ENCODE results near the gene CTNND2. TPM values are rescaled to one million over a fixed set of nuclear protein-coding genes. Genes with fewer than 3 reads are reported as not detected.

CTNND2 gene
- total RNA-seq, 2 donors from 2014 or later: not detected

DNA sequence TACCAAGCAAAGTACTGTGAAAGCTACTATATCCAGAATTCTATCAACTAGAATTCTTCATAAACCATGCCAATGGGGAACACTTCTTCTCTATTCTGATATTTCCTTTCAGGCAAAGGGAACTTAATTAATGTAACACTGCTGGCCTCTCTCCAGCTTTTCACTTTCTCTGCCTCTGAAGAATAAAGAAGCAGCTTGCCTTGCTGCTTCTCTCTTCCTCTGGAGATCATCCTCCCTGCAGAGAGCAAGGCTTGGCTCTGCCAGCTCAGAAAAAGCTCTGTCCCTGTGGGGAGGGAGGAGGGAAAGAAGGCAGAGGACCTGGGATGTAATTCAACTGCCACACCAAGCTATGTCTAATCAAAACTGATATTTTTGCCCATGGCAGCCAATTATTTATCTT lies 6.5 kb downstream of the CTNND2 start:
- Histone ChIP-seq H3K9me3 (no peaks in the 10 kb centered on the region), H3K36me3 (no peaks in the 10 kb centered on the region), H3K27ac (no peak overlapping the region), H3K4me1 (ENCODE audit: control insufficient read depth in 1 of 2, low read depth in 2 of 2) (no peaks in the 10 kb centered on the region), H3K4me3 (no peak overlapping the region), H3K27me3 (replicated peaks; ENCODE audit: insufficient read depth) (no peaks in the 10 kb centered on the region)
- TF ChIP-seq, protein P1, sequence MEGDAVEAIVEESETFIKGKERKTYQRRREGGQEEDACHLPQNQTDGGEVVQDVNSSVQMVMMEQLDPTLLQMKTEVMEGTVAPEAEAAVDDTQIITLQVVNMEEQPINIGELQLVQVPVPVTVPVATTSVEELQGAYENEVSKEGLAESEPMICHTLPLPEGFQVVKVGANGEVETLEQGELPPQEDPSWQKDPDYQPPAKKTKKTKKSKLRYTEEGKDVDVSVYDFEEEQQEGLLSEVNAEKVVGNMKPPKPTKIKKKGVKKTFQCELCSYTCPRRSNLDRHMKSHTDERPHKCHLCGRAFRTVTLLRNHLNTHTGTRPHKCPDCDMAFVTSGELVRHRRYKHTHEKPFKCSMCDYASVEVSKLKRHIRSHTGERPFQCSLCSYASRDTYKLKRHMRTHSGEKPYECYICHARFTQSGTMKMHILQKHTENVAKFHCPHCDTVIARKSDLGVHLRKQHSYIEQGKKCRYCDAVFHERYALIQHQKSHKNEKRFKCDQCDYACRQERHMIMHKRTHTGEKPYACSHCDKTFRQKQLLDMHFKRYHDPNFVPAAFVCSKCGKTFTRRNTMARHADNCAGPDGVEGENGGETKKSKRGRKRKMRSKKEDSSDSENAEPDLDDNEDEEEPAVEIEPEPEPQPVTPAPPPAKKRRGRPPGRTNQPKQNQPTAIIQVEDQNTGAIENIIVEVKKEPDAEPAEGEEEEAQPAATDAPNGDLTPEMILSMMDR (IDR thresholded peaks at IDR 0.05): no peak
- ATAC-seq (ENCODE audit: insufficient number of reproducible peaks, low FRiP score, low read depth): no peak
- no peak for DNase-seq (ENCODE audit: low spot score)

DNA sequence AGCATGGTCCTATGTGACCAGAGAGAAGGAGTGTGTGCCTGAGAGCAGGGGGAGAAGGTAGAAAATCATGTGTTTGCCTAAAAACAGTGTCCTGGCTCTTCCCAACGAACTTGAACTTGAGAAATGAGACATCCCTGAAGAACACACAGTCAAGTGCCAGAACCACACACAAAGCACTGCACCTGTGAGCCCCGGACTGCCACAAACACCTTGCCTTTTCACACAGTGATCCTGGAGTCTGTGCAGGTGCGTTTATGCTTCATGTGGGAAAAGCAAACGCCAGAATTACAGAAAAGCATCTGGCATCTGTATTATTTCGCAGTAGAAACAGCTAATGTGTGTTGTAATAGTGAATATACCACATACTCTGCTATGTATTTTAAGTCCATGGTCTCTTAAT lies 9.3 kb downstream of the CTNND2 start:
- DNase-seq (ENCODE audit: low spot score) (no peak), ATAC-seq (ENCODE audit: insufficient number of reproducible peaks, low FRiP score, low read depth) (no peak)
- Histone ChIP-seq H3K36me3 (no peaks in the 10 kb centered on the region), H3K27me3 (replicated peaks; ENCODE audit: insufficient read depth) (no peaks in the 10 kb centered on the region), H3K4me1 (ENCODE audit: control insufficient read depth in 1 of 2, low read depth in 2 of 2) (no peaks in the 10 kb centered on the region), H3K27ac (no peak overlapping the region), H3K9me3 (no peaks in the 10 kb centered on the region), H3K4me3 (no peak overlapping the region)
- TF ChIP-seq, protein P1 (IDR thresholded peaks at IDR 0.05): no peak

DNA sequence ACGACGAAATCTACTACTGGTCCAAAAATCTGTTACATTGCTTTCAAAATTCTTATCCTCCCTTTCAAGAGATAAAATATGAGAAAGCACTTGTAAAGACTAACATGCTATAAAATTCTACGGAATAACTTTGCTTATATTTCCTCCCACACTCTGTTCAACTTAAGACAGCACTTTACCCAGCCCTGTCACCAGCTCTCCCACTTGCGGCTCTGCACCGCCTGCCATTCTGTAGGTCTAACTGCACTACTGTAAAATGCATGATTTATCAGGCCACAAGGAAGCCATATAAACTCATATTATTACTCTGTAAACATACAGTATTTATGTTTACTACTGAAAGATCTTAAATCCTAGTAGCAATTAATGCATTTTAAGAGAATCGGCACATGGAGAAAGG lies 11.4 kb downstream of the CTNND2 start:
- Histone ChIP-seq H3K27ac (no peak overlapping the region), H3K9me3 (no peaks in the 10 kb centered on the region), H3K36me3 (no peaks in the 10 kb centered on the region), H3K4me3 (no peak overlapping the region), H3K27me3 (replicated peaks; ENCODE audit: insufficient read depth) (no peaks in the 10 kb centered on the region), H3K4me1 (ENCODE audit: control insufficient read depth in 1 of 2, low read depth in 2 of 2) (no peaks in the 10 kb centered on the region)
- DNase-seq (ENCODE audit: low spot score) (no peak), ATAC-seq (ENCODE audit: insufficient number of reproducible peaks, low FRiP score, low read depth) (no peak)
- TF ChIP-seq, protein P1 (IDR thresholded peaks at IDR 0.05): no peak

DNA sequence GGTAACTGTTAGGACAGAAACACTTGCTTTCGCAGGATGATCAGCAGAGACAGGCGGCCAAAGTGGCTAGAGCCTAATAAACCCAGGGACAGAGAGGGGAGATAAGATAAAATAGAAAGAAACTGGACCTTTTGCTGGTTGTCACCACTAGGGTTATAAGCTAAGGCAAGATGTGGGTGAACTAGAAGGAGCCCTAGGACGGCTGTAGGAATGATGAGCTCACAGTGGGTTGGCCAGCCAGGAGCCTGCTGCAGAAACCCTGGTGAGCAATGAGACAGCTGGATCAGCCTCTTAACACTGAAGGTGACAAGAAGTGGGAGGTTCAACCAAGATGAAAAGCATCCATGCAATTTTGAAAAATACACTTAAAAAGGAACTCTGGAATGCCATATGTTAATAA lies 13.5 kb downstream of the CTNND2 start:
- Histone ChIP-seq H3K4me3 (no peak overlapping the region), H3K36me3 (no peaks in the 10 kb centered on the region), H3K27me3 (replicated peaks; ENCODE audit: insufficient read depth) (no peaks in the 10 kb centered on the region), H3K27ac (no peak overlapping the region), H3K9me3 (no peaks in the 10 kb centered on the region), H3K4me1 (ENCODE audit: control insufficient read depth in 1 of 2, low read depth in 2 of 2) (no peaks in the 10 kb centered on the region)
- DNase-seq (ENCODE audit: low spot score): no peak
- TF ChIP-seq, protein P1 (IDR thresholded peaks at IDR 0.05): no peak
- no peak for ATAC-seq (ENCODE audit: insufficient number of reproducible peaks, low FRiP score, low read depth)

DNA sequence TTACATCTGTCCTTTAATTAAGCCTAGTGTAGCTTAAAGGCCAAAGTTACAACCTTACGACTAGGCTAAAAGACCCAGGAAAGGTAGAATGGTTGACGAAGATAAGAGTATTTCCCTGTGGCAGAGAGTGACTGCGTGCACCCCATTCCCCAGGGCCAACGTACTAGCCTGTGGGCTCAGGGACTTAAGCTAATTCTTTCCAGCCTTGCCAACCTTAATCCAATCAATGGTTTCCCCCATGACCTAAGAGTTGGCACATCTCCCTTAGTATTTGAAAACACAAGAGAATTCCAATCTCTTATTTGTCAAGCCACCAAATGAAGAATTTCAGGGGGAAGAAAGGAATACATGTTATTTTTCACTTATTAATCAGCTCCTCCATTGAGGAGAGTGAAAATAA lies 16.0 kb downstream of the CTNND2 start:
- no peaks in the 10 kb centered on the region for H3K9me3 ChIP-seq
- TF ChIP-seq, protein P1 (IDR thresholded peaks at IDR 0.05): no peak
- no peaks in the 10 kb centered on the region for H3K36me3 ChIP-seq
- H3K27me3 ChIP-seq (replicated peaks; ENCODE audit: insufficient read depth): no peaks in the 10 kb centered on the region
- DNase-seq (ENCODE audit: low spot score) (no peak), ATAC-seq (ENCODE audit: insufficient number of reproducible peaks, low FRiP score, low read depth) (no peak)
- H3K4me3 ChIP-seq: no peak overlapping the region
- no peaks in the 10 kb centered on the region for H3K4me1 ChIP-seq (ENCODE audit: control insufficient read depth in 1 of 2, low read depth in 2 of 2)
- H3K27ac ChIP-seq: no peak overlapping the region

All from thoracic aorta (tissue), 2 donors.